OCI-LY7 (cell line): Measurements from ENCODE around the gene B3GNT5. TPM values are rescaled to one million over a fixed set of nuclear protein-coding genes. Genes with fewer than 3 reads are reported as not detected.

ENCODE experiments used
- BruUV-seq: library from RNA; stranded (reverse); fragments of 400-500 nt; replicated peaks from 2 replicates; lab custom pipeline; 2021; lab: Mats Ljungman, UMichigan
- CTCF ChIA-PET: fragments of 300-600 bp; sonication (Branson Sonifier 250); formaldehyde crosslinking; loops from one replicate; lab custom pipeline; 2022; ENCODE audit warnings: antibody characterized with exemption; ENCODE audit not compliant: unreplicated experiment; lab: Charles Lee
- POLR2A ChIA-PET: fragments of 300-600 bp; sonication (Branson Sonifier 250); formaldehyde crosslinking; loops from one replicate; lab custom pipeline; 2022; ENCODE audit warnings: antibody characterized with exemption; lab: Charles Lee
- DNase-seq: peaks from one replicate; pipeline ENCODE4 v3.0.0-alpha.2; 2015; ENCODE audit warnings: low spot score
- H2AFZ ChIP-seq: fragments of 200-600 bp; sonication (generic), shearing (Covaris generic); 2 replicates; pipeline ENCODE4 v1.6.1; 2014; ENCODE audit warnings: mild to moderate bottlenecking, antibody characterized with exemption, low read length, moderate library complexity
- H3K27ac ChIP-seq: fragments of 200-600 bp; sonication (generic); 2 replicates; pipeline ENCODE4 v1.5.1; 2014; ENCODE audit warnings: mixed run types, low read depth, mild to moderate bottlenecking, moderate library complexity, low read length, inconsistent platforms; ENCODE audit not compliant: poor library complexity, severe bottlenecking
- H3K36me3 ChIP-seq: fragments of 200-600 bp; sonication (generic); 2 replicates; pipeline ENCODE4 v1.6.1; 2014; ENCODE audit warnings: mild to moderate bottlenecking, antibody characterized with exemption, low read length, moderate library complexity, mixed read lengths; ENCODE audit not compliant: insufficient read depth
- H3K4me1 ChIP-seq: fragments of 200-600 bp; sonication (generic); 2 replicates; pipeline ENCODE4 v1.5.1; 2014; ENCODE audit warnings: mild to moderate bottlenecking, low read length; ENCODE audit not compliant: insufficient read depth, poor library complexity, severe bottlenecking
- H3K4me2 ChIP-seq: fragments of 200-600 bp; sonication (generic); 2 replicates; pipeline ENCODE4 v1.6.1; 2014; ENCODE audit warnings: mild to moderate bottlenecking, low read length
- H3K4me3 ChIP-seq: fragments of 200-600 bp; sonication (generic); 2 replicates; pipeline ENCODE4 v1.5.1; 2014; ENCODE audit warnings: mild to moderate bottlenecking, low read depth, low read length; ENCODE audit not compliant: poor library complexity, severe bottlenecking
- H3K79me2 ChIP-seq: fragments of 200-600 bp; sonication (generic); 2 replicates; pipeline ENCODE4 v1.6.1; 2016; ENCODE audit warnings: low read depth, mild to moderate bottlenecking, low read length, moderate library complexity, mixed read lengths; ENCODE audit not compliant: insufficient read depth
- H3K9me2 ChIP-seq: fragments of 200-600 bp; sonication (generic); 2 replicates; pipeline ENCODE4 v1.6.1; 2016; ENCODE audit warnings: mild to moderate bottlenecking, low read length, mixed read lengths; ENCODE audit not compliant: insufficient read depth
- H3K9me3 ChIP-seq: fragments of 200-600 bp; sonication (generic); 2 replicates; pipeline ENCODE4 v1.6.1; 2014; ENCODE audit warnings: mild to moderate bottlenecking, mixed run types, low read length, mixed read lengths
- H4K20me1 ChIP-seq: fragments of 200-600 bp; sonication (generic); 2 replicates; pipeline ENCODE4 v1.6.1; 2014; ENCODE audit warnings: mild to moderate bottlenecking, antibody characterized with exemption, low read length, moderate library complexity, mixed read lengths; ENCODE audit not compliant: insufficient read depth
- EZH2phosphoT487 ChIP-seq: fragments of 200-600 bp; sonication (generic); IDR thresholded peaks from 2 replicates; pipeline ENCODE4 v1.6.1; 2018; ENCODE audit warnings: low read depth, borderline replicate concordance, mild to moderate bottlenecking, mixed run types, antibody characterized with exemption, low read length, moderate library complexity, mixed read lengths
- intact Hi-C: fragments of 100-400 bp; cut with micrococcal nuclease; formaldehyde crosslinking; loops from one replicate; pipeline ENCODE4 v1.10.0; 2022; ENCODE audit not compliant: unreplicated experiment
- total RNA-seq, 2 experiments: library from RNA; depleted of rRNA in 1 of 2; stranded (reverse); fragments of >200 nt in 1 of 2; shearing (Covaris generic) in 1 of 2; gene quantifications; 2 replicates each; pipeline ENCODE4 v1.2.3, GENCODE V29; 2014 to 2022
- TF ChIP-seq, protein P1 (sequence below): fragments of 200-600 bp; sonication (generic); conservative IDR thresholded peaks from 2 replicates; pipeline ENCODE4 v1.5.1; 2014; ENCODE audit warnings: mild to moderate bottlenecking, antibody characterized with exemption, low read length, moderate library complexity, mixed read lengths

B3GNT5 gene
- total RNA-seq, 2 experiments from 2014 or later = 0.11 TPM; not detected in 1

DNA sequence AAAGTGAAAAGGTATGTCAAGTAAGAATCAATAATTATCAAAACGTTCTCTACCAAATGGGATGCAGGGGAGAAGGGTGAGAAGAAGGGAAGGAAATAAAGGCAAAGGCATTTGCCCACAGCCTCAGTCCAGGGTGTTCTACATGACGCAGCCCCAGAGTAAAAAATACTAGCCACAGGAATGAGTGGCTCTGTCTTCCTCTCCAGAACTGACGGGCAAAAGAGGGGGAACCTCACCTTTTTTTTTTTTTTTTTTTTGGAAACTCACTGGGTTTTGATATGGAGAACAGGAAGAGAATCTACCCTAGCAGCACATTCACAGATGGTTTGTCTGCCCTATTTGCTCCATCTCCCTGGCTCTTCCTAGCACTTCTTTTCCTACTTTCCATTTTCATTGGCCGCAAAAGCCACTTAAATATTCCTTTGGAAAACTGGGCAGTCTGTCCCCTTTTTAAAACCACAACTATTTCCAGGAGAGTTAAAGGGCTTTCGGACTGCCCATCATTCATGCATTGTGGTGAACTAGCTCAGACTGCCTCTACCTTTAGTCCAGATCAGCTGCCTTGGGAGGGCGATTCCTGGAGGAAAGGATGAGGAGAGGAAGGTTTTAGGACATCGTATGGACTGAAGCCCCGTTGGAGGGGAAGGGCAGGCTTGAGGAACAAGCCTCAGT, 28.2 kb downstream of the B3GNT5 start:
- POLR2A ChIA-PET = interaction anchor here (0.6 to 1.3 kb wide), 7 partner anchors 10 to 184 kb away, joined by 3 to 4 read pairs (median 3); no protein-coding TSS in a partner anchor
- CTCF ChIA-PET = no interaction called here

GRCh38 chr3:183283886-183284285, 30.8 kb downstream of the B3GNT5 start:
- Histone ChIP-seq H3K27ac (no peak overlapping the region), H3K4me2 (no peak overlapping the region), H3K9me2 (no peaks in the 10 kb centered on the region), H4K20me1 (no peaks in the 10 kb centered on the region), H3K79me2 (no peaks in the 10 kb centered on the region), H2AFZ (no peak overlapping the region), H3K4me1 (peaks cover 6% of the 10 kb centered on the region), H3K9me3 (no peaks in the 10 kb centered on the region), H3K4me3 (no peak overlapping the region), H3K36me3 (no peaks in the 10 kb centered on the region)
- intact Hi-C loops = no loop called here
- ChIA-PET POLR2A (interaction anchor here (0.8 to 1.0 kb wide), 2 partner anchors 10 to 26 kb away, joined by 3 to 4 read pairs; no protein-coding TSS in a partner anchor), CTCF (no interaction called here)
- BruUV-seq = no TSS peak
- no peak for DNase-seq
- TF ChIP-seq, protein P1, sequence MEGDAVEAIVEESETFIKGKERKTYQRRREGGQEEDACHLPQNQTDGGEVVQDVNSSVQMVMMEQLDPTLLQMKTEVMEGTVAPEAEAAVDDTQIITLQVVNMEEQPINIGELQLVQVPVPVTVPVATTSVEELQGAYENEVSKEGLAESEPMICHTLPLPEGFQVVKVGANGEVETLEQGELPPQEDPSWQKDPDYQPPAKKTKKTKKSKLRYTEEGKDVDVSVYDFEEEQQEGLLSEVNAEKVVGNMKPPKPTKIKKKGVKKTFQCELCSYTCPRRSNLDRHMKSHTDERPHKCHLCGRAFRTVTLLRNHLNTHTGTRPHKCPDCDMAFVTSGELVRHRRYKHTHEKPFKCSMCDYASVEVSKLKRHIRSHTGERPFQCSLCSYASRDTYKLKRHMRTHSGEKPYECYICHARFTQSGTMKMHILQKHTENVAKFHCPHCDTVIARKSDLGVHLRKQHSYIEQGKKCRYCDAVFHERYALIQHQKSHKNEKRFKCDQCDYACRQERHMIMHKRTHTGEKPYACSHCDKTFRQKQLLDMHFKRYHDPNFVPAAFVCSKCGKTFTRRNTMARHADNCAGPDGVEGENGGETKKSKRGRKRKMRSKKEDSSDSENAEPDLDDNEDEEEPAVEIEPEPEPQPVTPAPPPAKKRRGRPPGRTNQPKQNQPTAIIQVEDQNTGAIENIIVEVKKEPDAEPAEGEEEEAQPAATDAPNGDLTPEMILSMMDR = no peak
- no peak for TF ChIP-seq EZH2phosphoT487

More for the DNA sequence above, 28.2 kb downstream of the B3GNT5 start:
- no peak overlapping the region for H2AFZ ChIP-seq
- H3K4me3 ChIP-seq = no peak overlapping the region
- no peak overlapping the region for H3K27ac ChIP-seq
- no peaks in the 10 kb centered on the region for H3K79me2 ChIP-seq
- BruUV-seq = no TSS peak
- no peak for DNase-seq
- H3K4me1 ChIP-seq = peaks cover 6% of the 10 kb centered on the region
- H3K36me3 ChIP-seq = no peaks in the 10 kb centered on the region
- H4K20me1 ChIP-seq = no peaks in the 10 kb centered on the region
- no peak overlapping the region for H3K4me2 ChIP-seq
- intact Hi-C loops = no loop called here
- no peaks in the 10 kb centered on the region for H3K9me3 ChIP-seq
- no peaks in the 10 kb centered on the region for H3K9me2 ChIP-seq
- TF ChIP-seq EZH2phosphoT487 = no peak
- TF ChIP-seq, protein P1 = no peak

DNA sequence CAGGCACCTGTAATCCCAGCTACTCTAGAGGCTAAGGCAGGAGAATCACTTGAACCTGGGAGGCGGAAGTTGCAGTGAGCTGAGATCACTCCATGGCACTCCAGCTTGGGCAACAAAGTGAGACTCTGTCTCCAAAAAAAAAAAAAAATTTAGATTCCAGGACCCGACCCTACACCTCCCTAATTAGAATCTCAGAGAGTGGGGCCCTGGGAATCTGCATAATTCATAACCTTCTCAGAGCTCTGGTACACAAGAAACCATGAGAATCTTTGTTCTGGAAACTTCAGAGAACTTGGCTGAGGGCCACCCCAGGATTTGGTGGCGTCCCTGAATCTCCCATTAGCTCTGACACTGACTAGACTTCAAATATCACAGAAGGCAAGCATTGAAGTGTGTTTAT, 31.5 kb downstream of the B3GNT5 start:
- H3K4me2 ChIP-seq = no peak overlapping the region
- H3K4me1 ChIP-seq = peaks cover 6% of the 10 kb centered on the region
- TF ChIP-seq, protein P1 = no peak
- no peak for TF ChIP-seq EZH2phosphoT487
- intact Hi-C loops = no loop called here
- no peak overlapping the region for H3K4me3 ChIP-seq
- H3K9me2 ChIP-seq = no peaks in the 10 kb centered on the region
- H3K9me3 ChIP-seq = no peaks in the 10 kb centered on the region
- H3K79me2 ChIP-seq = no peaks in the 10 kb centered on the region
- BruUV-seq = no TSS peak
- DNase-seq = no peak
- H4K20me1 ChIP-seq = no peaks in the 10 kb centered on the region
- H3K27ac ChIP-seq = no peak overlapping the region
- no peak overlapping the region for H2AFZ ChIP-seq
- ChIA-PET CTCF (no interaction called here), POLR2A (interaction anchor here (0.8 to 1.5 kb wide), 3 partner anchors 9 to 25 kb away, joined by 3 to 7 read pairs (median 4); no protein-coding TSS in a partner anchor)
- no peaks in the 10 kb centered on the region for H3K36me3 ChIP-seq
